Uterus (tissue), 2 donors: Measurements from ENCODE around the gene RAD23B.

Experiments
- POLR2A ChIP-seq, 2 donors: fragments of 450-650 bp; IDR thresholded peaks; one replicate each; pipeline ENCODE4 v1.6.1; 2016; ENCODE audit warnings: antibody characterized with exemption in 2 of 2, mild to moderate bottlenecking in 1 of 2, moderate library complexity in 1 of 2
- TF ChIP-seq, protein P1 (sequence below), 4 experiments: fragments of 200-600 bp in 2 of 4; fragments of 450-650 bp in 2 of 4; sonication (generic) in 2 of 4; IDR thresholded peaks; one replicate each; pipeline ENCODE4 v1.5.1; 2016 to 2019; ENCODE audit warnings: antibody characterized with exemption in 4 of 4, mild to moderate bottlenecking in 2 of 4, moderate library complexity in 1 of 4

DNA sequence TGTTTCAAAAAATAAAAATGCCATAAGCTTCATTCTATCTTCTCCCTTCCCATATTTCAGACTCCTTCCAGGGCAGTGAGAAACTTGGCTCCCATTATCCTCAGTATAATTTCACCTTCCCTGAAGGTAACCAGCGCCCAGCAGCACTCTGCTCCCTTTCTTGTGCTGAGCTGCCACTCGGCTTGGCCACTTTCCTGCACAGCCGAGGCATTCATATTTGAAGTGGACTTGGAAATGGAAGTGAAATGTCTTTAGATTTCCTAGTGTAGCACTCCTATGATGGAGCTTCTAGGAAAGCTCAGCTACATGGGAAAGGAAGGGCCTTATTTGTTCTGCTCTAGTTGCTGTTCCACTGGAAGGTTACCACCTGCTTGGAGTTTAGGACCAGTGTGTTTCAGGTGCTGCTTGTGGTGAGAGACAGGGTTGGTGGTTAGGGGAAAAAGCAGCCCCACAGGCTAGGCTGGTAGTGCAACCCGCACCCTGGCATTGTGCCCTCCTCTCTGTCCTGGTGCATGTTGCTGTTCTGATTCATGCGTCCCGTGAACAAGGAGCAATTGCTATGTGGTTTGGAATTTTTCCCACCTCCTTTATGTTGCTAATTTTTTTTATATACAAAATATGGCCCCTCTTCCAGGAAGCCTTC is 53.8 kb downstream of the RAD23B start:
- TF ChIP-seq, protein P1, sequence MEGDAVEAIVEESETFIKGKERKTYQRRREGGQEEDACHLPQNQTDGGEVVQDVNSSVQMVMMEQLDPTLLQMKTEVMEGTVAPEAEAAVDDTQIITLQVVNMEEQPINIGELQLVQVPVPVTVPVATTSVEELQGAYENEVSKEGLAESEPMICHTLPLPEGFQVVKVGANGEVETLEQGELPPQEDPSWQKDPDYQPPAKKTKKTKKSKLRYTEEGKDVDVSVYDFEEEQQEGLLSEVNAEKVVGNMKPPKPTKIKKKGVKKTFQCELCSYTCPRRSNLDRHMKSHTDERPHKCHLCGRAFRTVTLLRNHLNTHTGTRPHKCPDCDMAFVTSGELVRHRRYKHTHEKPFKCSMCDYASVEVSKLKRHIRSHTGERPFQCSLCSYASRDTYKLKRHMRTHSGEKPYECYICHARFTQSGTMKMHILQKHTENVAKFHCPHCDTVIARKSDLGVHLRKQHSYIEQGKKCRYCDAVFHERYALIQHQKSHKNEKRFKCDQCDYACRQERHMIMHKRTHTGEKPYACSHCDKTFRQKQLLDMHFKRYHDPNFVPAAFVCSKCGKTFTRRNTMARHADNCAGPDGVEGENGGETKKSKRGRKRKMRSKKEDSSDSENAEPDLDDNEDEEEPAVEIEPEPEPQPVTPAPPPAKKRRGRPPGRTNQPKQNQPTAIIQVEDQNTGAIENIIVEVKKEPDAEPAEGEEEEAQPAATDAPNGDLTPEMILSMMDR (IDR thresholded peaks at IDR 0.05) = no peak
- no peak for TF ChIP-seq POLR2A (IDR thresholded peaks at IDR 0.05)
